ENCODE results near the gene USB1.

- TF ChIP-seq, protein P1, sequence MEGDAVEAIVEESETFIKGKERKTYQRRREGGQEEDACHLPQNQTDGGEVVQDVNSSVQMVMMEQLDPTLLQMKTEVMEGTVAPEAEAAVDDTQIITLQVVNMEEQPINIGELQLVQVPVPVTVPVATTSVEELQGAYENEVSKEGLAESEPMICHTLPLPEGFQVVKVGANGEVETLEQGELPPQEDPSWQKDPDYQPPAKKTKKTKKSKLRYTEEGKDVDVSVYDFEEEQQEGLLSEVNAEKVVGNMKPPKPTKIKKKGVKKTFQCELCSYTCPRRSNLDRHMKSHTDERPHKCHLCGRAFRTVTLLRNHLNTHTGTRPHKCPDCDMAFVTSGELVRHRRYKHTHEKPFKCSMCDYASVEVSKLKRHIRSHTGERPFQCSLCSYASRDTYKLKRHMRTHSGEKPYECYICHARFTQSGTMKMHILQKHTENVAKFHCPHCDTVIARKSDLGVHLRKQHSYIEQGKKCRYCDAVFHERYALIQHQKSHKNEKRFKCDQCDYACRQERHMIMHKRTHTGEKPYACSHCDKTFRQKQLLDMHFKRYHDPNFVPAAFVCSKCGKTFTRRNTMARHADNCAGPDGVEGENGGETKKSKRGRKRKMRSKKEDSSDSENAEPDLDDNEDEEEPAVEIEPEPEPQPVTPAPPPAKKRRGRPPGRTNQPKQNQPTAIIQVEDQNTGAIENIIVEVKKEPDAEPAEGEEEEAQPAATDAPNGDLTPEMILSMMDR (IDR thresholded peaks at IDR 0.05): no peak
- TF ChIP-seq EP300 (IDR thresholded peaks at IDR 0.05): no peak
These were observed 2.2 kb upstream of the USB1 start for GRCh38 chr16:57998992-57999365.
